ENCODE results near the gene FAM222B.
A peak's percentile ranks its signal among the peaks of the same experiment; 100 is the strongest.
"Not testable (repeated sequence)": the region's sequence is repeated elsewhere in the genome, so short reads cannot be mapped to it uniquely, and the experiment has no call there.

Gene FAM222B

GRCh38 chr17:28744104-28744971, 98.3 kb downstream of the FAM222B start:
- DNase-seq: no peak

GRCh38 chr17:28743243-28744103, 99.1 kb downstream of the FAM222B start, which contains the start of gene TRAF4:
TSS of gene TRAF4 (plus strand) at chr17:28744011. CDS start at chr17:28744113, 102 bp downstream.
- DNase-seq: peak; percentile 80

GRCh38 chr17:28741358-28742349, 100.9 kb downstream of the FAM222B start:
- no peak for DNase-seq

GRCh38 chr17:28740406-28741357, 101.9 kb downstream of the FAM222B start:
- no peak for DNase-seq

GRCh38 chr17:28738680-28739384, 103.8 kb downstream of the FAM222B start:
- DNase-seq: no peak

- DNase-seq: no peak
Measured at GRCh38 chr17:28737770-28738679, 104.6 kb downstream of the FAM222B start.

- no peak for DNase-seq
Measured at GRCh38 chr17:28737316-28737715, 105.3 kb downstream of the FAM222B start.

GRCh38 chr17:28735913-28736769, 106.4 kb downstream of the FAM222B start:
- not testable (repeated sequence) for DNase-seq

- no peak for DNase-seq
Measured at GRCh38 chr17:28735242-28735722, 107.3 kb downstream of the FAM222B start.

GRCh38 chr17:28734712-28735241, 107.8 kb downstream of the FAM222B start:
- DNase-seq: no peak

GRCh38 chr17:28733346-28733745, 109.2 kb downstream of the FAM222B start:
- no peak for DNase-seq

GRCh38 chr17:28729950-28730330, 112.7 kb downstream of the FAM222B start:
- no peak for DNase-seq

- DNase-seq: peak; percentile 97
Measured at GRCh38 chr17:28728364-28729200, 114.0 kb downstream of the FAM222B start, which contains the start of gene NEK8. TSS of gene NEK8 (plus strand) at chr17:28728788. CDS start at chr17:28728814, 26 bp downstream.

GRCh38 chr17:28726627-28727491, 115.7 kb downstream of the FAM222B start:
- peak; percentile 98 for DNase-seq

- DNase-seq: peak; percentile 71
Measured at GRCh38 chr17:28726226-28726626, 116.4 kb downstream of the FAM222B start, which contains the start of gene TLCD1. TSS of gene TLCD1 (minus strand) at chr17:28726233. CDS start at chr17:28726097, 136 bp downstream.
